Uterus (tissue), 4 donors: ENCODE data around the gene BBC3. TPM values are rescaled to one million over a fixed set of nuclear protein-coding genes. Genes with fewer than 3 reads are reported as not detected.

Source experiments
- microRNA counts, 2 donors: library from miRNA; unstranded; fragments of <30 nt; microRNA quantifications; one replicate each; lab custom pipeline; 2016 to 2017
- microRNA-seq: library from miRNA; unstranded; fragments of <30 nt; microRNA quantifications from one replicate; pipeline ENCODE4, GENCODE V29; 2016; ENCODE audit warnings: borderline microRNAs expressed, borderline replicate concordance
- small RNA-seq: library from RNA; depleted of rRNA; stranded (forward); fragments of <200 nt; gene quantifications from one replicate; pipeline ENCODE3, GENCODE V24; 2016
- total RNA-seq, 4 donors: library from RNA; depleted of rRNA in 3 of 4; stranded (reverse); fragments of >200 nt in 3 of 4; gene quantifications; one replicate each; pipeline versions ENCODE4 v1.1.0 to v1.2.4, GENCODE V29; 2014 to 2023
- donor health status: DM: yes; HTN: yes; CAD: no.

BBC3 gene
- total RNA-seq, 4 donors from 2014 or later: 3.2 to 11.1 (median 4.8) TPM

MicroRNAs encoded within 50 kb of the gene (microRNA counts, 767-probe panel; counts per million panel counts)
- microRNA hsa-miR-3190-5p (lab: Ali Mortazavi, UCI): 0 counts per million in 2 donors

Small RNA genes lying within 50 kb of the gene (microRNA-seq; reads per million reads assigned to microRNA genes)
- gene MIR3190: not detected
- not detected for gene MIR3191

Small RNA genes lying within 50 kb of the gene (small RNA-seq; reads per million reads assigned to genes)
- gene MIR3190: not detected

Other genes starting within 250 kb of the BBC3 start
- not detected for gene NPAS1, start 211.4 kb downstream of the BBC3 start, total RNA-seq
- gene TMEM160, start 182.6 kb downstream of the BBC3 start, total RNA-seq: 10 to 100 TPM in 3 of 4 donors, 1 to 10 TPM in 1; 9.4 to 78.8 (median 13.3) TPM
- gene ZC3H4, start 117.4 kb downstream of the BBC3 start, total RNA-seq: 10 to 100 TPM in 3 of 4 donors, 1 to 10 TPM in 1; 3.3 to 43.1 (median 18.3) TPM
- 100 to 1,000 TPM in 1 of 4 donors, 10 to 100 TPM in 3; 17.6 to 144 (median 45.6) TPM for gene SAE1, start 100.4 kb downstream of the BBC3 start, total RNA-seq
- gene CCDC9, start 25.3 kb upstream of the BBC3 start, total RNA-seq: 10 to 100 TPM in 2 of 4 donors, 1 to 10 TPM in 2; 2.6 to 45.4 (median 8.1) TPM
- gene INAFM1, start 43.7 kb upstream of the BBC3 start, total RNA-seq: 10 to 100 TPM in 2 of 4 donors, 1 to 10 TPM in 2; 2.8 to 39.5 (median 13.5) TPM
- 1 to 10 TPM in 3 of 4 donors, under 1 TPM in 1; 0.51 to 8.0 (median 2.9) TPM for gene C5AR1, start 78.7 kb upstream of the BBC3 start, total RNA-seq
- gene C5AR2, start 101.0 kb upstream of the BBC3 start, total RNA-seq: under 1 TPM in 3 of 4 donors, not detected in 1; 0.29 to 0.69 (median 0.64) TPM
- gene DHX34, start 118.1 kb upstream of the BBC3 start, total RNA-seq: 10 to 100 TPM; 11.5 to 17.3 (median 15.8) TPM
- 100 to 1,000 TPM in 1 of 4 donors, 10 to 100 TPM in 3; 28.9 to 133 (median 75.0) TPM for gene MEIS3, start 188.3 kb upstream of the BBC3 start, total RNA-seq
- gene SLC8A2, start 240.7 kb upstream of the BBC3 start, total RNA-seq: 10 to 100 TPM in 2 of 4 donors, 1 to 10 TPM in 2; 3.4 to 17.8 (median 11.0) TPM